ENCODE results near the gene ABCG2.
A peak's percentile ranks its signal among the peaks of the same experiment; 100 is the strongest.
"Not testable (repeated sequence)": the region's sequence is repeated elsewhere in the genome, so short reads cannot be mapped to it uniquely, and the experiment has no call there.

ABCG2 gene

GRCh38 chr4:88162626-88163025 is 4.2 kb upstream of the ABCG2 start:
- DNase-seq = no peak

GRCh38 chr4:88159229-88159725 is 838 bp upstream of the ABCG2 start:
- TF ChIP-seq, protein P1, sequence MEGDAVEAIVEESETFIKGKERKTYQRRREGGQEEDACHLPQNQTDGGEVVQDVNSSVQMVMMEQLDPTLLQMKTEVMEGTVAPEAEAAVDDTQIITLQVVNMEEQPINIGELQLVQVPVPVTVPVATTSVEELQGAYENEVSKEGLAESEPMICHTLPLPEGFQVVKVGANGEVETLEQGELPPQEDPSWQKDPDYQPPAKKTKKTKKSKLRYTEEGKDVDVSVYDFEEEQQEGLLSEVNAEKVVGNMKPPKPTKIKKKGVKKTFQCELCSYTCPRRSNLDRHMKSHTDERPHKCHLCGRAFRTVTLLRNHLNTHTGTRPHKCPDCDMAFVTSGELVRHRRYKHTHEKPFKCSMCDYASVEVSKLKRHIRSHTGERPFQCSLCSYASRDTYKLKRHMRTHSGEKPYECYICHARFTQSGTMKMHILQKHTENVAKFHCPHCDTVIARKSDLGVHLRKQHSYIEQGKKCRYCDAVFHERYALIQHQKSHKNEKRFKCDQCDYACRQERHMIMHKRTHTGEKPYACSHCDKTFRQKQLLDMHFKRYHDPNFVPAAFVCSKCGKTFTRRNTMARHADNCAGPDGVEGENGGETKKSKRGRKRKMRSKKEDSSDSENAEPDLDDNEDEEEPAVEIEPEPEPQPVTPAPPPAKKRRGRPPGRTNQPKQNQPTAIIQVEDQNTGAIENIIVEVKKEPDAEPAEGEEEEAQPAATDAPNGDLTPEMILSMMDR (IDR thresholded peaks at IDR 0.05; ENCODE audit: low read depth, low read length) = no peak
- no peak for DNase-seq
- no peak overlapping the region for H3K27ac ChIP-seq

More at GRCh38 chr4:88162626-88163025, 4.2 kb upstream of the ABCG2 start:
- Histone ChIP-seq H3K9me3 (ENCODE audit: severe bottlenecking) (no peaks in the 10 kb centered on the region), H3K36me3 (no peaks in the 10 kb centered on the region), H3K4me3 (ENCODE audit: low read depth, low read length) (no peak overlapping the region), H3K27me3 (ENCODE audit: insufficient read depth, low read depth, severe bottlenecking) (peaks cover 5% of the 10 kb centered on the region), H3K27ac (no peak overlapping the region)
- TF ChIP-seq, protein P1 (IDR thresholded peaks at IDR 0.05; ENCODE audit: low read depth, low read length) = no peak

GRCh38 chr4:88158038-88158488 is 376 bp downstream of the ABCG2 start:
- Histone ChIP-seq H3K9me3 (ENCODE audit: severe bottlenecking) (no peaks in the 10 kb centered on the region), H3K27ac (no peak overlapping the region), H3K4me3 (ENCODE audit: low read depth, low read length) (peak overlapping the region; percentile 65), H3K36me3 (no peaks in the 10 kb centered on the region), H3K27me3 (ENCODE audit: insufficient read depth, low read depth, severe bottlenecking) (peaks cover 5% of the 10 kb centered on the region)
- TF ChIP-seq, protein P1 (IDR thresholded peaks at IDR 0.05; ENCODE audit: low read depth, low read length) = no peak
- DNase-seq = no peak

More at GRCh38 chr4:88159229-88159725, 838 bp upstream of the ABCG2 start:
- H3K36me3 ChIP-seq = no peaks in the 10 kb centered on the region
- peak overlapping the region; percentile 65 for H3K4me3 ChIP-seq (ENCODE audit: low read depth, low read length)
- H3K9me3 ChIP-seq (ENCODE audit: severe bottlenecking) = no peaks in the 10 kb centered on the region
- H3K27me3 ChIP-seq (ENCODE audit: insufficient read depth, low read depth, severe bottlenecking) = peaks cover 5% of the 10 kb centered on the region

DNA sequence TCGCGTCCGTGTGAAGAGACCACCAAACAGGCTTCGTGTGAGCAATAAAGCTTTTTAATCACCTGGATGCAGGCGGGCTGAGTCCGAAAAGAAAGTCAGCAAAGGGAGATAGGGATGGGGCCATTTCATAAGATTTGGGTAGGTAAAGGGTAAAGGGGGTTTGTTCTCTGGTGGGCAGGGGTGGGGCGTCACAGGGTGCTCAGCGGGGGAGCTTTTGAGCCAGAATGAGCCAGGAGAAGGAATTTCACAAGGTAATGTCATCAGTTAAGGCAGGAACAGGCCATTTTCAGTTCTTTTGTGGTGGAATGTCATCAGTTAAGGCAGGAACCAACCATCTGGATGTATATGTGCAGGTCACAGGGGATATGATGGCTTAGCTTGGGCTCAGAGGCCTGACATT is 6.1 kb downstream of the ABCG2 start:
- not testable (repeated sequence) for H3K36me3 ChIP-seq; H3K27me3 ChIP-seq (ENCODE audit: insufficient read depth, low read depth, severe bottlenecking); H3K4me3 ChIP-seq (ENCODE audit: low read depth, low read length); H3K27ac ChIP-seq; H3K9me3 ChIP-seq (ENCODE audit: severe bottlenecking); DNase-seq

DNA sequence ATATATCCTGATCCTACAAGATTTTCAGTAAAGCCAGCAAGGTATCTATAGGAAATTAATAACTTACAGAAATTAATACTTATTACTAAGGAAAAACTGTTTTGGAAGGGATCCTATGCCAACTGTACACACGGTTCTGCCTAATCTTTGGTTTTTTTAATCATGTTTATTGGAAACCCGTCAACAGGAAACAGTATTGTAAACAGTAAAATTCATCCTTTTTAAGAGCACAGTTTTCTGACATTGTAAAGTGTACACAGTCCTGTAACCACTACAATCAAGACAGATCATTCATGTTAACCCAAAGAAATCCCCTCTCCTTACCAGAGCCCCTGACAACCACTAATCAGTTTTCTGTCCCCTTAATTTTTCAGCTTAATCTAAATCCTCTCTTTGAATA is 9.9 kb downstream of the ABCG2 start:
- H3K36me3 ChIP-seq = no peaks in the 10 kb centered on the region
- H3K9me3 ChIP-seq (ENCODE audit: severe bottlenecking) = no peaks in the 10 kb centered on the region
- H3K27ac ChIP-seq = no peak overlapping the region
- TF ChIP-seq, protein P1 (IDR thresholded peaks at IDR 0.05; ENCODE audit: low read depth, low read length) = no peak
- H3K27me3 ChIP-seq (ENCODE audit: insufficient read depth, low read depth, severe bottlenecking) = no peaks in the 10 kb centered on the region
- no peak for DNase-seq
- no peak overlapping the region for H3K4me3 ChIP-seq (ENCODE audit: low read depth, low read length)

DNA sequence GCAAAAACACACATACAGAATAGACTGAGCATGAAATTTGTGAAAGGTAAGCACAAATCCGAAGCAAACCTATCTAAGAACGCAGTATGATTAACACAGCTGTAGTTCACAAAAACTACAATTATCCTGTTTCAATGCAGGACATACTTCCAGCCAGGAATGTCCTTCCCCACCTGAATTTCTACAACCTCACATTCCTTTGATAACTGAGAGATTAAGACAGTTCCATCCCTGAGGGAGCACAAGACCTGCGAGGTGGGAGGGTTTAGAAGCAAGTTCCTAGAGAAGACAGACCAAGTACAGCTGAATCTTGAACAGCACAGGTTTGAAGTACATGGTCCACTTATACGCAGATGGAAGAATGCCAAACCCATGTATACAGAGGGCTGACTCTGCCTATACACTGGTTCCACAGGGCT is 10.6 kb downstream of the ABCG2 start:
- no peaks in the 10 kb centered on the region for H3K9me3 ChIP-seq (ENCODE audit: severe bottlenecking)
- no peak for DNase-seq
- H3K27ac ChIP-seq = no peak overlapping the region
- H3K27me3 ChIP-seq (ENCODE audit: insufficient read depth, low read depth, severe bottlenecking) = no peaks in the 10 kb centered on the region
- TF ChIP-seq, protein P1 (IDR thresholded peaks at IDR 0.05; ENCODE audit: low read depth, low read length) = no peak
- H3K4me3 ChIP-seq (ENCODE audit: low read depth, low read length) = no peak overlapping the region
- H3K36me3 ChIP-seq = no peaks in the 10 kb centered on the region
